GM12801 (cell line): ENCODE results near the gene SFXN5.

ENCODE experiments used
- CTCF ChIP-seq: IDR thresholded peaks from one replicate; pipeline ENCODE4 v1.5.1; 2011; ENCODE audit warnings: control low read depth; ENCODE audit not compliant: insufficient read length; ENCODE audit errors: extremely low read depth

Gene SFXN5

GRCh38 chr2:73009177-73009839, 62.2 kb downstream of the SFXN5 start:
- no peak for TF ChIP-seq CTCF

GRCh38 chr2:73008766-73009135, 62.8 kb downstream of the SFXN5 start:
- TF ChIP-seq CTCF = no peak

- TF ChIP-seq CTCF = no peak
Observed at GRCh38 chr2:73007991-73008765, 63.3 kb downstream of the SFXN5 start.

- no peak for TF ChIP-seq CTCF
Observed at GRCh38 chr2:73006969-73007710, 64.4 kb downstream of the SFXN5 start.

GRCh38 chr2:73004889-73005596, 66.5 kb downstream of the SFXN5 start:
- no peak for TF ChIP-seq CTCF

- TF ChIP-seq CTCF = no peak
Observed at GRCh38 chr2:73004466-73004865, 67.0 kb downstream of the SFXN5 start.

- no peak for TF ChIP-seq CTCF
Observed at GRCh38 chr2:73003027-73003426, 68.5 kb downstream of the SFXN5 start.
